COLO668 (cell line): ENCODE data around the gene CRADD.
"Not testable (repeated sequence)": the region's sequence is repeated elsewhere in the genome, so short reads cannot be mapped to it uniquely, and the experiment has no call there.

Experiments used
- DNase-seq: peaks from one replicate; lab custom pipeline; 2025; ENCODE audit not compliant: unreplicated experiment; lab: John Stamatoyannopoulos, UW

CRADD gene

DNA sequence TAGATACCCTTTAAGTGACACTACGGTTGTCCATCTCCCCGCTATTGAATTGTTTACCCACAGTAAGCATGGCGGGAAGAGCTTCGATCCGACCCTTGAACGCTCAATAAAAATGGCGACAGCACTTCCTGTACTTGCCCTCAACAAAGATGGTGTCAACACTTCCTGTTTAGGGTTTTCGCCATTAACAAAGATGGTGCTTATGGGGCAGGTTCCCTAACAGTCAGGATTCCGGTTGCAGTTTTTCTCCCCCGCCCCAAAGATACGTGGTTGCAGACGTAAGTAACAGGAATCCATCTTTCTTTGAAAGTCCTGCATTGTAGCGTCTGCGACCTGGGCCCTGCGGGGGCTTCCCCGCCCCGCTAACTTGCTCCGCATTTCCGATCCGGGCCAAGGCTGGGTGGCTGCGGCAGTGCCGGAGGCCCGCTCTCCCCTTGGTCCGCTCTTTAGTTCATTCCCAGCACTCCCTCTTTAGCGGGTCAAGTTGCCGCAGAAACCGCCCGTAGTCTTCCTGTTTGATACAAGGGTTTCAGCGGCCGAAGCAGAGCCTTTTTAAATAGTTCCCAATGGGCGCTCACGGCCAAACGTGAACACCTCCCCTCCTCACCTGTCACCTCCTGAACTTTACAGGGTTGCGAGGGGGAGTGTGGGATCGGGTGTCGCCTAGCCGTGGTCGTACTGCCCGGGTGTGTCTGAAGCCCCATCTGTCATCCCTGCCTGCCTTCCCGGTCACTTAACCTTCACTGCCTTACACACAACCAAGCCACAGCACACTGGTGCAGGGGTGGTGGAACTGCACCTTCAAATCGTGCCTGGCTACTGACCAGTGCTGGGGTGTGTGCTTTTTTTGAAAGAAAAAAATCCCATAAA is at the start of gene CRADD:
CRADD (plus strand) TSS at position 181 of the 870 bp plus-strand sequence.
- DNase-seq, result peak; percentile 82

DNA sequence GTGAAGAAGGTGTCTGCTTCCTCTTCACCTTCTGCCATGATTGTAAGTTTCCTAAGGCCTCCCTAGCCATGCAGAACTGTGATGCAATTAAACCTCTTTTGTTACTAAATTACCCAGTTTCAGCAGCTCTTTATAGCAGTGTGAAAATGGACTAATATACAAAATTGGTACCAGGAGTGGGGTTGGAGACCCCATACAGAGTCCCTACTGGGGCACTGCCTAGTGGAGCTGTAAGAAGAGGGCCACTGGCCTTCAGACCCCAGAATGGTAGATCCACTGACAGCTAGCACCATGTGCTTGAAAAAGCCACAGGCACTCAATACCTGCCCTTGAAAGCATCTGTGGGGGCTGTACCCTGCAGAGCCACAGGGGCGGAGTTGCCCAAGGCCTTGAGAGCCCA is 44.8 kb upstream of the CRADD start:
- no peak for DNase-seq

DNA sequence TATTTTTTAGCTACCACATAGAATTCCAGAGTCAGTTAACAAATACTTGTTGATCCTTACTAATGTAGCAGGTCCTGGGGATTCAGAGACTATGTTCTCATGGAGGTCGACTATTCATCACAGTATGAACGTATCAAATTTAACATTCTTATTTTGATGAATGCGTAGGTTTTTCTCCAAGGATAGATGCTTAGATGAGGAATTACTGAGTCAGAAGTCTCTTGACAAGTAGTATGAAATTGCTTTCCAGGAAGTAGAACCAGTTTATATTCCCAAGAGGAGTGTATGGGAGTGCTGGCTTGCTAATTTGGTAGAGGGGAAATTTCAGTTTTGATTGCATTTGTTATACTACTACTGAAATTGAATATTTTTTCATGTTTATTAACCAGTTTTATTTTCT is 42.8 kb upstream of the CRADD start:
- no peak for DNase-seq

DNA sequence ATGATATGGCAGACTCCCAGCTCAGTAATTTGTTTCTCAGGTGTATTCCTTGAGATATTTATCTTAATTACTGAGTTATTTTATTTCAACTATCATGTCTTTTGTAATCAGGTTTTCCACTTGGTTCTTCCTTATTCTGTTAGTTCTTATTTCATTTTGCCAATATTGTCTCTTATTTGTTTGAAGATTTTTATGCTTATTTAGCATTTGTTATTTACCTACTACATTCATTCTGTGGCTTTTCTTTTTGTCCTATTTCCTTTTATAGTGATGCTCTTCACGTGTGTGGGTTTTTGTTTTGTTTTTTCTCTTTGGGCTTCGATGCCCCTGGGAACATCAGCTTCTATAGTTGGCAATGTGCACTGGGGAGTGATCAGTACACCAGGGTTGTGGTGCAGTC is 40.5 kb upstream of the CRADD start:
- DNase-seq, result no peak

DNA sequence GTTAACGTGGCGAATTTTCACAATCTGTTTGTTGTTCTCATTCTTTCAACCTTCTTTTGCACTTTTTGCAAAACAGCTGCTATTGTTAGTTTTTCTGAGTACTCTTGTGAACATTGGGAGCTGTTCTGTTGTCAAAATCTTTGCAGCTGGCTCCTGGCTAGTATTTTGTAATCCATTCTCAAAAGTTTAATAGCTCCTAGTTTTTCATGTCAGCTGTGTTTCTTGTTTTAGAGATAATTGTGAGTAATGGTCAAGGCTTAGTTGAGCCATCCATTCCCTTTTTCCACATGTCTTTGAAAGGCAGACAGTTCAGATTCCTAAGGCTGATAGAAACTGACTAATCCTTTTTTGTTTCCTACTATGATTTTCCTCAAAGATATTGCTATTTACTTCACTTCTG is 39.1 kb upstream of the CRADD start:
- DNase-seq, result no peak

DNA sequence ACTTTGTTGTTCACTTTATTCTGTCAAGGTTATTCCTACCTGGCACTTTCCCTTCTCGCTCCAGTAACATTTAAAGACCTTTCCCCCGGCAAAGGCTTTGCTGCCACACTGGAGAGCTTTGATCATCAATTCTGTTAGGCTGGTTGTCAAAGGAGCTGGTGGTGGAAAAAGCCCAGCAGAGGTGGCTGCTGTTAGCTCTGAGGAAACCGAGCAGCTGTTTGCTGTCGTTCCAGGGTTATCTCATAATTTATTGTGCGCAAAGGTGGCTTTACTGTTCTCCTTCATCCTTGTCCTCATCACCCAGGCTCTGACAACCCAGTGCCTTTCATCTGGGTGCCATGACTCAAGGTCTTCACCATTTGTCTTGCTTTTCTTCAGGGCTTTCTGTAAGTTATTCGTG is 38.2 kb upstream of the CRADD start:
- DNase-seq, result no peak

DNA sequence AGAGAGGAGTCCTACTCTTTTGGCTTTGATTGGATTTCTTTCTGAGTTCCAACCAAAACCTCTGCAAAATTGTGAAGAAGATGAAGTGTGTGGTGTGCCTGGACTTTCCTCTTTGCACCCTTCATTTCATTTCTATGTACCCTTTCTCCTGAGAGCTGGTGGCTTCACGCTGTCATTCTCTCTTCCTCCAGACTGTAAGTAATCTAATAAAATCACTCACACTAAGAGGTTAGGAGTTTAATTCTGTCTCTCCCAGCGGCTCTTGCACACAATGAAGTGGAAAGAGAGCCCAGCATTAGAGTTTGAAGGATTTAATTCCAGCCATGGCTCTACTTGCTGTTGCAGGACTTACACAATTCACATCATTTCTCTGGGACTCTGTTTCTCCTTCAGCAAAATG is 37.8 kb upstream of the CRADD start:
- no peak for DNase-seq

DNA sequence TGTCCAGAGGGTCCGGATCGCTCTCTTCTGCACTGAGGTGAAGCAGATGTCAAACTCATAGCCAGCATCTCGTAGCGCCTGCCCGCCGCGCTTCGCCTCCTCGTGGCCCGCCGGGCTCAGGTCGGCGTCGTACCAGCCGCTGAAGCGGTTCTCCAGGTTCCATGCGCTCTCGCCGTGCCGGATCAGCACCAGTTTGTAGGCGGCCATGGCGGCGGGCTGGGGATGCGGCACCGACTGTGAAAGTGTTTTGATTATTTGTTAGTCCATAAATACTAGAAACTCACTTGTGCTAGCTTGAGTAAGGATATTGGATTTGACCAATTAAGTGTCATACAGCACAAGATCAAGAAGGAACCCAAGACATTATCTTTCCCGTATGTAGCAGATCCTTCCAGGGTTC is 35.8 kb upstream of the CRADD start:
- not testable (repeated sequence) for DNase-seq

DNA sequence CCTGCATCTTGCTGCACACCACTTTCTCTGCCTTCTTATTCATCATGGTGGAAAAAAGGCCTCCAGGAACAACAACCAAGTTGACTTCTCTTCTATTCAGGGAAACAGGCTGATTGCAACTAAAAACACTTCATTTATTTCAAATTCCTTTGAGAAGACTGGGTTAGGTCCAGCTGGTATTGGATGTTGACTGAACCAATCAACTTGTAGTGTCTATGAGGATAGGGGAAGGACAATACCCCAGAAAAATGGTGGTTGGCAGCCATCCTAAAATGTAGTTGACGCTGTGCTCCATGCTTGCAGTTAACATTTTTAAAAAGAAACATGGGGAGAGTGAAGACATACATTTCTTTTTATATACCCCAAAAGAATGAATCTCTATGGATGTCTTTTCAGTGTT is 34.4 kb upstream of the CRADD start:
- no peak for DNase-seq

DNA sequence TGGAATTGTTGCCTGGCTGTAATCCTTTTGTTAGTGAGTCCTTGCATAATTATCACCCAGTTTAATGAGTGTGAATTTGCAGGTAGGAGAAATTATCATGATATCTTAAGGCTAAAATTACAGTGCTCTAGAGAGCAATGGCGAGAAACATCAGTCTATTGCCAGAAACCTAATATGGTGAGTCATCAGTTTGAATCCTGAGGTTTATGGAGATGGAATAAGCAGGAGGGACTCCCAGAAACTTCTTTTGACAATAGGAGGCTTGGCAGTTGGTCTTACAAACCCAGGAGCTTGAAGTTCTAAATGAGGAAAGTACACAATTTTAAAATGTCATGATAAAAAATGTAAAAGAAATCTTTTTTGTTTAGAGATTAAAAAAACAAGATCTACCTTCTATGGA is 31.5 kb upstream of the CRADD start:
- no peak for DNase-seq

DNA sequence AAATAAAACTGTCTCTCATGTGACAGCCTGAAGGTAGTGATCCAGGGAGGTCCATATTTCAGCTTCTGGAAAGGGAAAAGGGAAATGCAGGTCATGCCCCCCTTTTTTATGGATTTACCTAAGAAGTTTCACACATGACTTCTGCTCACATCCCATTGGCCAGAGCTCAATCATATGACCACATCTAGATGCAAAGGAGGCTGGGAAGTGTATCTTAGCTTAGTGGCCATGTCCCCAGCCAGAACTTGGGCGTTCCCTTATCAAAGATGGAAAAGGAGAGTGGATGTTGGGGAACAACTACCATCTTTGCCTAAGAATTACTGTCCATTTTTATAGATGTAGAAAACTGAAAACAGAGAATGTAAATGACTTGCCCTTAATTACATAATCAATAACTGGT is 26.5 kb upstream of the CRADD start:
- DNase-seq, result no peak

DNA sequence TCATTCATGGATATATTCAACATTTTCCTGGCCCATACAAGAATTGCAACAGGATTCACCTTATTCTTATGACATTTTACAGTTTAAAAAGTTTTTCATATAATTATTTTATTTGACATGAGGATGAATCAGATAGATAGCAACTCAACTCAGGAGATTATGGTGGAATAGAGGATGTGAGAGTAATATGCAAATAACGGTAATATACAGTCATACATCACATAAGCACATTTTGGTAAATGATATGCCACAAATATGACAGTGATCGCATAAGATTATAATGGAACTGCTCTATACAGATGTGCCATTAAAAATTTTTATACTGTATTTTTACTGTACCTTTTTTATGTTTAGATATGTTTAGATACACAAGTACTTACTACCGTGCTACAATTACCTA is 24.1 kb upstream of the CRADD start:
- no peak for DNase-seq

DNA sequence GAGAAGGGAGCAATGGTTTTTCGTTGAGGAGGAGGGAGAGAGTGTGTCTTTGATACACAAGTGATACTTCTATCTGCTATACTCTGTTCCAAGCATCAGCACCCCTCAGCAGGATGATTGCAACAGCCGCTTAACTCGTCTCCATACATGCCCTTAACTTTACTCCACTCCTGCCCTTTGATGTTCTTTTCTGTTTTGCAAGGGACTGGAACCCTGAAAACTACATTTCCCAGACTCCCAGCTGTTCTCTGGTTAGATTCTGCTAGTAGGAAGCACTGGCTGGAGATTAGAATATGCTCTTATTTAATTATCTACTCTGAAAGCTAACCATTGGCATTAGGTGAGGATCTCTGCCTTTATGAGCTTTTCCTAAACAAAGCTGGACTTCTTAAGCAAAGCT is 23.5 kb upstream of the CRADD start:
- no peak for DNase-seq

DNA sequence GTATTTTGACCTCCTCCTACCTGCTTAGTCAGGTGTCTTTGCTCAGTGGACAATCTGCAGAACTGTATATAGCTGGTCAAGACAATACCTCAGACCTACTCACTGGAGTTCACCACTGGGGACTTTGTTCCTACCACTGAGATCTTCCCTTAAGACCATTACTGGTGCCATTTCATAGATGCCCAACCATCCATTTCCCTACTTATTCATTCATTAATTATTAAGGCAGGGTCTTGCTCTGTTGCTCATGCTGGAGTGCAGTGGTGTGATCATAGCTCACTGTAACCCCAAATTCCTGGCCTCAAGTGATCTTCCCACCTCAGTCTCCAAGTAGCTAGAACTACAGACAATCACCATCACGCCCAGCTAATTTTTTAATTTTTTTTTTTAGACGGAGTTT is 22.8 kb upstream of the CRADD start:
- DNase-seq, result no peak

DNA sequence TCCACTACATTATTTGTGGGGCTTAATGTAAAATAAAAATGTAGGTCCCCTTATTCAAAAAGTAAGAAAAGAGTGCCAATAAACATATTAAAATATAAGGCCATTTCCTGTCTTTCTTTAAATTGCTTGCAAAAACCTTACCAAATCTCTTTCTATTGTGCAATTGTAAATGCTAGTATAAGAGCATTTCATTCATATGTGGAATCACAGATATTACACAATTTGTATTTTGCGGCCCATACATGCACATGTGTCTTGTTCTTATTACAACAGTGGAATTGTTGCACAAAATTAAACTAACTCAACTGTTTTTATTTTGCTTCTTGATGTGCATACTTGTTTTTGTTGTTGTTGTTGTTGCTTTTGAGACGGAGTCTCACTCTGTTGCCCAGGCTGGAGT is 20.1 kb upstream of the CRADD start:
- no peak for DNase-seq

DNA sequence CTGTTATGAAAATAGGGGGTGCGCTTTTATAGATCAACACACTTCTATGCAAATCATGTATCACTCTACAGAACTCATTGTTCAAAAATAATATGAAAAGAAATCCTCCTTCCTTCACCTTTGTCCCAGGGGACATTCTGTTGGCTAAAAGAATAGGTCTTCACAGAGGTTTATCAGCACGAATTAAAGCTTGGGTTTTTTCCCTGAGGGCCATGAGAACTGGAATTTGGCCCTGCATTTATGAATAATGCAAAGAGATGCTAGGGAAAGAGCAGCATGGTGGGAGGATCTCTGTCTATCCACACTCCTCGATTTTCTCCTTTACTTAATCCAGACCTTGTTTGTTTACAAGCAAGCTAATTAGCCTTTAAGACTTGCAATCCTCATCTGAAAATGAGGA is 16.2 kb upstream of the CRADD start:
- no peak for DNase-seq

DNA sequence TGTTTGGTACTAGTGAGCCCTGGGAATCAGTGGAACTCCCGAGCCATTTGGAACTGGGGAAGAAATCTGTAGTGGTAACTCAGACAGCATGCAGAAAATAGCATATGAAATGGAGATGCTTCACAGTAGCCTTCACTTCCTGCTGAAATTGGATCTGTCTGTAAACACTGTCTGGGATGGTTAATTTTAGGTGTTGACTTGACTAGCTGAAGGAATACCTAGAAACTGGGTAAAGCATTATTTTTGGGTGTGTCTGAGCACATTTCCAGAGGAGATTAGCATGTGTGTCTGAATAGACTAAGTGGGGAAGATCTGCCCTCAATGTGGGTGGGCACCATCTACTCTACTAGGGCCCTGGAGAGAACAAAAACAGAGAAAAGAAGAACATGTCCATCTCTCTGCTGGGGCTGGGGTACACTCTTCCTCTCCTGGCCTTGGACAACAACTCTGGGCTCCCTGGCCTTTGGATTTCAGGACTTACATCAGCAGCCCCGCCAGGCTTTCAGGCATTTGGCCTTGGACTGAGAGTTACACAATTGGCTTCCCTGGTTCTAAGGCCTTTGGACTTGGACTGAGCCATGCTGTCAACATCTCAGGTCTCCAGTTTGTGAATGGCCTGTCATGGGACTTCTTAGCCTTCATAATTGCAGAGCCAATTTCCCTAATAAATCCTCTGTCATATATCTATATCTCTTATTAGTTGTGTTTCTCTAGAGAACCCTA is 14.0 kb upstream of the CRADD start:
- no peak for DNase-seq

DNA sequence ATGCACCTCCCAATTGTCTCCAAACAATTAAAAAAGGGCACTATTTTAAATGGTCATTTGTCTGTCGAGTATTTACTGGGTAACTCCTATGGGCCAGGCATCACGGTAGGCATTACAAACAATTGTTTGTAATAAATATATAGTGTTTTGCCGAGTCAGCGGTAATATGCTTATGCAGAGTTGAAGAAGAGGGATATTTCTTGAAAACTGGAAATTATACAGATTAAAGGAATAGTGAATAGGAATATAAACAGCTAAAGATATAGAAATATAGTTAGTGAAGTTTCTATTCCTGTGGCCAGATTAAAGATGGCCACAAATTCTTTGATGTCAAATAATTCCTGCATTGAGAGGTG is 13.5 kb upstream of the CRADD start:
- DNase-seq, result no peak

DNA sequence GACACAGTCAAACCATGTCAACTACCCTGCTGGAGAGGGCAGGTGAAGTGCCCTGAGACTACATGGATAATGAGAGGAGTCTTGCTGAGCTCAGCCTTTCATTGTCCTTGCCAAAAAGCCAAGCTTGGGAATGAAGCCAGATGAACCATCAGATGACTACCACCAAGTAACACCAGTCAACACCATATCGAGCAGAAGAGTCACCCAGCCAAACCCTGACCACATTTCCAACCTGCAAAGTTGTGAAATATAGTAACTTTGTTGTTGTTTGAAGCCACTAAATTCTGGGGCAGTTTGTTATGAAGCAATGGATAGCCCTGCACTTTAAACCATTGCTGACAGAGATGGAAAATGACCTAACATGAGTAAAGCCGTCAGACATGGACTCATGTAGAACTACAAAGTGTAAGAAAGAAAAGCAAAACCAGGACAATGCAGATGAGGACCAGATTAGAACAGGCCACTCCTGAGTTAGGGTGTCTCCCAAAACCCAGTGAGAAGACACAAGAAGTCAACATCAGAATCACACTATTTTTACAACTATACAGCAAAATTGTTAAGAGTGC is 12.5 kb upstream of the CRADD start:
- DNase-seq, result no peak

DNA sequence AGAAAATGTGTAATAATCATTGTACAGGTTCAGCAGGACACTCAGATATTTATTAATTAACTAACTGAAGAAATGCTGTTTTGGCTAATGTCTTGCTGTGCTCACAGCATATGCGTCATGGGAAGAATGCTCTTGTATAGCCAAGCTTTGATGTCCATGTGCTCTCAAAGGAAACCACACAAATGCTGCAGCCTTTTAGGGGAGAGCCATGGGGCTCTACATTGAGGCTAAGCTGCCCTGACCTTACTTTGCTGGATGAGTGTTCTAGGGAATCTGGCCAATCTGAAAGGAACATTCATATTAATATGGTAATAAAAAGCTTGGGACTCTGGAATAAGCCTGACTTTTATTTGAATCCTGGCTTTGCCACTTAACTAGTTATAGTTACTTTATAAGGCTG is 9.5 kb upstream of the CRADD start:
- no peak for DNase-seq

DNA sequence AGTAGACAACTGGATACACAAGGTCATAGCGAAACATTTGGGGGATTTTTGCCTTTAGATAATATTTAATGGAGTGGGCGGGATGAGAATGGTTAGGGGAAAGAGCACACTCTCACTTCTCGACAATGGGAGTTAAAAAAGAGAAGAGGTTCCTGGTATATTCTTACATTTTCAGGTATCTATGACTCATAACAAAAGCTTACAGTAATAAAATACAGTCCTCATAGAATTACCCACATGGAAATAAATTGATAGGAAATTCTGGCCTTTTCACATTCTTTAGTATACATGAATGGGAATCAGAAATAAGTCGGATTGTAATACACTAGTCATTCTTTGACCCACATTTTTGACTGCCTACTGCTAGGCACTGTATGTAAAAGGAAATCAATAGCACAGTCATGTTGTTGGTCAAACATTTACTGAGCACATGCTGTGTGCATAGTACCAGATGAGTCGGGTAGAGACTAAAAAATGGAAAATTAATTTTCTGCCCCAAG is 8.2 kb upstream of the CRADD start:
- DNase-seq, result no peak

DNA sequence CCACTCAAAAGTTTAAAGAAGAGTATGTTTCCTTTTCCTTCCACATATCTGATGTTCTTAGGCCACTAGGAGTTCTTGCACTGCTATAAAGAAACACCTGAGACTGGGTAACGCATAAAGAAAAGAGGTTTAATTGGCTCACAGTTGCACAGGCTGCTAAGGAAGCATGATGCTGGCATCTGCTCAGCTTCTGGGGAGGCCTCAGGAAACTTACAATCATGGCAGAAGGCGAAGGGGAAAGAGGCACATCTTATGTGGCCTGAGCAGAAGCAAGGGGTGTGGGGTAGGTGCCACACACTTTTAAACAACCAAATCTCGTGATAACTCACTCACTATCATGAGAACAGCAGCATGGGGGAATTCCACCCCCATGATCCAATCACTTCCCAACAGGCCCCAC is 7.7 kb upstream of the CRADD start:
- DNase-seq, result no peak
